Effector CD8-positive, alpha-beta T cell (primary cell): ENCODE results near the gene CXXC4.

Experiments
- DNase-seq: peaks from one replicate; lab custom pipeline; 2025; lab: John Stamatoyannopoulos, UW

The CXXC4 gene

DNA sequence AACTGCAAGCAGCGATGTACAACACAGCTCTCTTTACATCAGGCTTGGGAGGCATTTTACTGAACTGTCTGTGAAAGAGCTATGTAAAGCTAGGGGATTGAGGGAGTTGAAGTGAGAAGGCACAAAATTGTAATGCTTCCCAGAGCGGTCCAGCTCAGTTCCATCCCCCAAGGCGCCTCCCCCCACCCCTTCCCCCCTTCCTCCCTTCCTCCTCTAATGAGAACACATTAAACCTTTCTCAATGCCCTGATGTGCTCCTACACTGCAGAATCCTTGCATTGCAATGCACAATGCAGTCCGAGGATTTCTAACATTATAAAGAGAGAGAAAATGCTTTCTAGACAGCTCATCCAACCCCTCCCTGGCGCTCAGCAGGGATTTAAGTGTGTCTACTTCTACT, 73.9 kb downstream of the CXXC4 start:
- DNase-seq = no peak
